HepG2 (cell line): ENCODE measurements around the gene IST1. TPM values are rescaled to one million over a fixed set of nuclear protein-coding genes. Genes with fewer than 3 reads are reported as not detected.

Source experiments
- FOXM1 ChIP-seq: sonication (generic); formaldehyde crosslinking; IDR thresholded peaks from 2 replicates; pipeline ENCODE4 v1.5.0; 2020; ENCODE audit warnings: missing genetic modification reagents
- HCFC1 ChIP-seq: fragments of 150-350 bp; IDR thresholded peaks from 2 replicates; pipeline ENCODE4 v1.6.1; 2014; ENCODE audit warnings: low read depth, low read length
- KDM1A ChIP-seq: IDR thresholded peaks from 2 replicates; pipeline ENCODE4 v1.6.1; 2016; ENCODE audit warnings: missing compliant biosample characterization
- SIN3A ChIP-seq: IDR thresholded peaks from 2 replicates; pipeline ENCODE4 v1.6.1; 2011; ENCODE audit warnings: low read depth, mild to moderate bottlenecking, control low read depth, low read length, borderline replicate concordance
- TBL1XR1 ChIP-seq: fragments of 150-350 bp; IDR thresholded peaks from 2 replicates; pipeline ENCODE4 v1.6.1; 2014; ENCODE audit warnings: borderline replicate concordance, low read length; ENCODE audit not compliant: partially characterized antibody
- ZFP90 ChIP-seq: sonication (generic); formaldehyde crosslinking; IDR thresholded peaks from 2 replicates; pipeline ENCODE4 v1.8.0; 2022; ENCODE audit warnings: missing genetic modification reagents, mild to moderate bottlenecking, inconsistent platforms, borderline replicate concordance
- ZNF101 ChIP-seq: sonication (generic); formaldehyde crosslinking; IDR thresholded peaks from 2 replicates; pipeline ENCODE4 v1.4.0; 2020; ENCODE audit warnings: mild to moderate bottlenecking, low read depth, missing genetic modification reagents, borderline replicate concordance
- ZNF136 ChIP-seq: sonication (generic); formaldehyde crosslinking; IDR thresholded peaks from 2 replicates; pipeline ENCODE4 v1.8.1; 2022; ENCODE audit warnings: low read depth, mild to moderate bottlenecking, moderate library complexity, missing genetic modification reagents
- ZNF382 ChIP-seq: sonication (generic); formaldehyde crosslinking; IDR thresholded peaks from 2 replicates; pipeline ENCODE4 v1.5.0; 2020; ENCODE audit warnings: missing genetic modification reagents, mild to moderate bottlenecking, borderline replicate concordance
- ZNF431 ChIP-seq: sonication (generic); formaldehyde crosslinking; IDR thresholded peaks from 2 replicates; pipeline ENCODE4 v1.9.0; 2022; ENCODE audit warnings: missing genetic modification reagents, low read depth, mild to moderate bottlenecking, borderline replicate concordance
- polyA plus RNA-seq, 8 experiments: library from polyadenylated mRNA; depleted of rRNA in 3 of 8; stranded (reverse) in 7 of 8; unstranded in 1 of 8; fragments of >200 nt; fragmentation: Illumina TruSeq in 4 of 8; extraction: Trizol in 4 of 8; gene quantifications; 2 replicates each; pipeline versions ENCODE4 v1.2.1 to v1.2.3, GENCODE V29; 2011 to 2016; ENCODE audit warnings: low read depth in 4 of 8, missing spikeins in 1 of 8, mixed read lengths in 1 of 8; ENCODE audit not compliant: insufficient read depth in 1 of 8
- total RNA-seq, 5 experiments: library from RNA; depleted of rRNA; stranded (reverse); fragments of >200 nt; fragmentation: Illumina TruSeq; extraction: Trizol; gene quantifications; 2 replicates each; pipeline ENCODE4 v1.2.3, GENCODE V29; 2016; ENCODE audit warnings: low read depth in 1 of 5
- TF ChIP-seq, protein P1 (sequence below): sonication (generic); formaldehyde crosslinking; IDR thresholded peaks from 2 replicates; pipeline ENCODE4 v1.5.1; 2020; ENCODE audit warnings: mild to moderate bottlenecking, missing genetic modification reagents
- TF ChIP-seq, protein P2 (sequence below): sonication (generic); formaldehyde crosslinking; IDR thresholded peaks from 2 replicates; pipeline ENCODE4 v1.4.0; 2020; ENCODE audit warnings: missing genetic modification reagents
- TF ChIP-seq, protein P3 (sequence below), 2 experiments: fragments of 450-650 bp in 1 of 2; sonication (generic) in 1 of 2; formaldehyde crosslinking; IDR thresholded peaks; 2 replicates each; pipeline versions ENCODE4 v1.5.0 to v1.8.0; 2020 to 2022; ENCODE audit warnings: mild to moderate bottlenecking in 1 of 2, missing genetic modification reagents in 1 of 2
- TF ChIP-seq, protein P4 (sequence below): sonication (generic); formaldehyde crosslinking; IDR thresholded peaks from 2 replicates; pipeline ENCODE4 v1.8.1; 2023; ENCODE audit warnings: mild to moderate bottlenecking, missing genetic modification reagents, borderline replicate concordance
- TF ChIP-seq, protein P5 (sequence below): sonication (generic); formaldehyde crosslinking; IDR thresholded peaks from 2 replicates; pipeline ENCODE4 v1.4.0; 2020; ENCODE audit warnings: missing genetic modification reagents
- TF ChIP-seq, protein P6 (sequence below): IDR thresholded peaks from 2 replicates; pipeline ENCODE4 v1.6.1; 2016; ENCODE audit warnings: low read depth

The IST1 gene
- total and polyA plus RNA-seq, 2 of the 13 experiments (the other 11 are each of a cell fraction or from before 2014, with no cell fraction given): 346 to 415 TPM

DNA sequence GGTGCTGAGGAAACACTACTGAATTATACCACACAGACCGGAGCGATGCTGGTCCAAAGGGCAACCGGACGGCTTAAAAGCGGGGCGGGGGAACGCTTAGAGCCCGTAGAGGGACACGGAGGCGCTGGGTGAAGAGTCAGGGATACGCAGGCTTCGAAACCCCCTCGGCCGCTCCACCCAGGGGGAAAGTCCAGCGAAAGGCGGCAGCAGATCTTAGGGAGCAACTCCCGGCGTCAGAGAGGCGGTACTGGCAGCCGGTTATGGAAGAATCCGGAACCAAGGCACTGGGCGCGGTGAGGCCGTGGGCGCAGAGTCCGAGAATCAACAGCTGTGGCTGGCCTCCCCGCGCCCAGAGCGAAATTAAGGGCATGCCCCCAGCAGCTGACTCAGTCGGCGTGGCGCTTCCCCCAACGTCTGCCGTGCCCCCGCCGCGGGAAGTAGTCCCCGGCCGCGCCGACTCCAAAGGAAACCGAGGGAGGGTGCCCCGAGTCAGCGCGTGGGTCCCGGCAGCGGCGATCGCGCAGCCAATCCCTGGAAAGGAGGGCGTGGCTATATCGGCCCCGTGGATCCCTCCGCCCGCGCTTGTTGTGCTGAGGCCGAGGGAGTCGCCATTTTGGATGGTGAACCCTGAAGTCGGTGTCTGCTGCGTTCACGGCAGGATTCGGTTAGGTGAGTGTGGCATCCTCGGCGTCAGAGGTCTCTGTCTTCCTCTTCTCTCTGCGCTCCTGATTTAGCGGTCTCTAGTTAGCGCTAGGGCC, at the start of gene IST1 (continued):
- TF ChIP-seq, protein P1, sequence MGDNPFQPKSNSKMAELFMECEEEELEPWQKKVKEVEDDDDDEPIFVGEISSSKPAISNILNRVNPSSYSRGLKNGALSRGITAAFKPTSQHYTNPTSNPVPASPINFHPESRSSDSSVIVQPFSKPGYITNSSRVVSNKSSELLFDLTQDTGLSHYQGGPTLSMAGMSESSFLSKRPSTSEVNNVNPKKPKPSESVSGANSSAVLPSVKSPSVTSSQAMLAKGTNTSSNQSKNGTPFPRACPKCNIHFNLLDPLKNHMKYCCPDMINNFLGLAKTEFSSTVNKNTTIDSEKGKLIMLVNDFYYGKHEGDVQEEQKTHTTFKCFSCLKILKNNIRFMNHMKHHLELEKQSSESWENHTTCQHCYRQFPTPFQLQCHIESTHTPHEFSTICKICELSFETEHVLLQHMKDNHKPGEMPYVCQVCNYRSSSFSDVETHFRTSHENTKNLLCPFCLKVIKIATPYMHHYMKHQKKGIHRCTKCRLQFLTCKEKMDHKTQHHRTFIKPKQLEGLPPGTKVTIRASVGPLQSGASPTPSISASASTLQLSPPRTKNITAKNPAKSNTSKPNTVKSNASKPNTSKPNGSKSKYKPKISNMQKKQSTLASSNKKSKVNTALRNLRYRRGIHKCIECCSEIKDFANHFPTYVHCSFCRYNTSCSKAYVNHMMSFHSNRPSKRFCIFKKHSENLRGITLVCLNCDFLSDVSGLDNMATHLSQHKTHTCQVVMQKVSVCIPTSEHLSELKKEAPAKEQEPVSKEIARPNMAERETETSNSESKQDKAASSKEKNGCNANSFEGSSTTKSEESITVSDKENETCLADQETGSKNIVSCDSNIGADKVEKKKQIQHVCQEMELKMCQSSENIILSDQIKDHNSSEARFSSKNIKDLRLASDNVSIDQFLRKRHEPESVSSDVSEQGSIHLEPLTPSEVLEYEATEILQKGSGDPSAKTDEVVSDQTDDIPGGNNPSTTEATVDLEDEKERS: peak; percentile 80; the same call in 1 of the 2 replicates
- TF ChIP-seq FOXM1 (CRISPR knock-in tag) (peak; percentile 83; the same call in 1 of the 2 replicates), KDM1A (CRISPR knock-in tag) (peak; percentile 43; the same call in 1 of the 2 replicates), SIN3A (peak; percentile 98), ZNF101 (CRISPR knock-in tag) (peak; percentile 67; the same call in 1 of the 2 replicates), TBL1XR1 (peak; percentile 57), HCFC1 (peak; percentile 52; the same call in 1 of the 2 replicates), ZNF431 (CRISPR knock-in tag) (peak; percentile 64; the same call in 1 of the 2 replicates), ZFP90 (CRISPR knock-in tag) (peak; percentile 98), ZNF382 (no peak), ZNF136 (CRISPR knock-in tag) (peak; percentile 88)
- TF ChIP-seq, protein P2, sequence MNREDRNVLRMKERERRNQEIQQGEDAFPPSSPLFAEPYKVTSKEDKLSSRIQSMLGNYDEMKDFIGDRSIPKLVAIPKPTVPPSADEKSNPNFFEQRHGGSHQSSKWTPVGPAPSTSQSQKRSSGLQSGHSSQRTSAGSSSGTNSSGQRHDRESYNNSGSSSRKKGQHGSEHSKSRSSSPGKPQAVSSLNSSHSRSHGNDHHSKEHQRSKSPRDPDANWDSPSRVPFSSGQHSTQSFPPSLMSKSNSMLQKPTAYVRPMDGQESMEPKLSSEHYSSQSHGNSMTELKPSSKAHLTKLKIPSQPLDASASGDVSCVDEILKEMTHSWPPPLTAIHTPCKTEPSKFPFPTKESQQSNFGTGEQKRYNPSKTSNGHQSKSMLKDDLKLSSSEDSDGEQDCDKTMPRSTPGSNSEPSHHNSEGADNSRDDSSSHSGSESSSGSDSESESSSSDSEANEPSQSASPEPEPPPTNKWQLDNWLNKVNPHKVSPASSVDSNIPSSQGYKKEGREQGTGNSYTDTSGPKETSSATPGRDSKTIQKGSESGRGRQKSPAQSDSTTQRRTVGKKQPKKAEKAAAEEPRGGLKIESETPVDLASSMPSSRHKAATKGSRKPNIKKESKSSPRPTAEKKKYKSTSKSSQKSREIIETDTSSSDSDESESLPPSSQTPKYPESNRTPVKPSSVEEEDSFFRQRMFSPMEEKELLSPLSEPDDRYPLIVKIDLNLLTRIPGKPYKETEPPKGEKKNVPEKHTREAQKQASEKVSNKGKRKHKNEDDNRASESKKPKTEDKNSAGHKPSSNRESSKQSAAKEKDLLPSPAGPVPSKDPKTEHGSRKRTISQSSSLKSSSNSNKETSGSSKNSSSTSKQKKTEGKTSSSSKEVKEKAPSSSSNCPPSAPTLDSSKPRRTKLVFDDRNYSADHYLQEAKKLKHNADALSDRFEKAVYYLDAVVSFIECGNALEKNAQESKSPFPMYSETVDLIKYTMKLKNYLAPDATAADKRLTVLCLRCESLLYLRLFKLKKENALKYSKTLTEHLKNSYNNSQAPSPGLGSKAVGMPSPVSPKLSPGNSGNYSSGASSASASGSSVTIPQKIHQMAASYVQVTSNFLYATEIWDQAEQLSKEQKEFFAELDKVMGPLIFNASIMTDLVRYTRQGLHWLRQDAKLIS: peak; percentile 87
- TF ChIP-seq, protein P3, sequence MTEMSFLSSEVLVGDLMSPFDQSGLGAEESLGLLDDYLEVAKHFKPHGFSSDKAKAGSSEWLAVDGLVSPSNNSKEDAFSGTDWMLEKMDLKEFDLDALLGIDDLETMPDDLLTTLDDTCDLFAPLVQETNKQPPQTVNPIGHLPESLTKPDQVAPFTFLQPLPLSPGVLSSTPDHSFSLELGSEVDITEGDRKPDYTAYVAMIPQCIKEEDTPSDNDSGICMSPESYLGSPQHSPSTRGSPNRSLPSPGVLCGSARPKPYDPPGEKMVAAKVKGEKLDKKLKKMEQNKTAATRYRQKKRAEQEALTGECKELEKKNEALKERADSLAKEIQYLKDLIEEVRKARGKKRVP (CRISPR knock-in tag; IDR thresholded peaks at IDR 0.05): peak in 1 of 2 experiments; percentile 55; a peak in 2 of 4 replicates
- TF ChIP-seq, protein P4, sequence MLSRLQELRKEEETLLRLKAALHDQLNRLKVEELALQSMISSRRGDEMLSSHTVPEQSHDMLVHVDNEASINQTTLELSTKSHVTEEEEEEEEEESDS (CRISPR knock-in tag): no peak
- TF ChIP-seq, protein P5, sequence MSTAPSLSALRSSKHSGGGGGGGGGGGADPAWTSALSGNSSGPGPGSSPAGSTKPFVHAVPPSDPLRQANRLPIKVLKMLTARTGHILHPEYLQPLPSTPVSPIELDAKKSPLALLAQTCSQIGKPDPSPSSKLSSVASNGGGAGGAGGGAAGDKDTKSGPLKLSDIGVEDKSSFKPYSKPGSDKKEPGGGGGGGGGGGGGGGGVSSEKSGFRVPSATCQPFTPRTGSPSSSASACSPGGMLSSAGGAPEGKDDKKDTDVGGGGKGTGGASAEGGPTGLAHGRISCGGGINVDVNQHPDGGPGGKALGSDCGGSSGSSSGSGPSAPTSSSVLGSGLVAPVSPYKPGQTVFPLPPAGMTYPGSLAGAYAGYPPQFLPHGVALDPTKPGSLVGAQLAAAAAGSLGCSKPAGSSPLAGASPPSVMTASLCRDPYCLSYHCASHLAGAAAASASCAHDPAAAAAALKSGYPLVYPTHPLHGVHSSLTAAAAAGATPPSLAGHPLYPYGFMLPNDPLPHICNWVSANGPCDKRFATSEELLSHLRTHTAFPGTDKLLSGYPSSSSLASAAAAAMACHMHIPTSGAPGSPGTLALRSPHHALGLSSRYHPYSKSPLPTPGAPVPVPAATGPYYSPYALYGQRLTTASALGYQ (CRISPR knock-in tag): peak; percentile 96
- TF ChIP-seq, protein P6, sequence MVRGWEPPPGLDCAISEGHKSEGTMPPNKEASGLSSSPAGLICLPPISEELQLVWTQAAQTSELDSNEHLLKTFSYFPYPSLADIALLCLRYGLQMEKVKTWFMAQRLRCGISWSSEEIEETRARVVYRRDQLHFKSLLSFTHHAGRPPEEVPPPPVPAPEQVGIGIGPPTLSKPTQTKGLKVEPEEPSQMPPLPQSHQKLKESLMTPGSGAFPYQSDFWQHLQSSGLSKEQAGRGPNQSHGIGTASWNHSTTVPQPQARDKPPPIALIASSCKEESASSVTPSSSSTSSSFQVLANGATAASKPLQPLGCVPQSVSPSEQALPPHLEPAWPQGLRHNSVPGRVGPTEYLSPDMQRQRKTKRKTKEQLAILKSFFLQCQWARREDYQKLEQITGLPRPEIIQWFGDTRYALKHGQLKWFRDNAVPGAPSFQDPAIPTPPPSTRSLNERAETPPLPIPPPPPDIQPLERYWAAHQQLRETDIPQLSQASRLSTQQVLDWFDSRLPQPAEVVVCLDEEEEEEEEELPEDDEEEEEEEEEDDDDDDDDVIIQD (CRISPR knock-in tag): peak; percentile 99
